H9 (cell line): ENCODE results near the gene GSTK1. TPM values are rescaled to one million over a fixed set of nuclear protein-coding genes. Genes with fewer than 3 reads are reported as not detected.

Source experiments
- DNase-seq: peaks from one replicate; pipeline ENCODE4 v3.0.0-alpha.2; 2017
- H2AFZ ChIP-seq: one replicate; pipeline ENCODE4 v1.6.1; 2013; ENCODE audit warnings: mild to moderate bottlenecking, low read length, control low read depth, moderate library complexity
- H2AK5ac ChIP-seq: 2 replicates; pipeline ENCODE4 v1.6.1; 2013; ENCODE audit warnings: low read length, control low read depth, mixed read lengths; ENCODE audit not compliant: insufficient read length
- H2BK120ac ChIP-seq: one replicate; pipeline ENCODE4 v1.6.1; 2013; ENCODE audit warnings: low read depth, mild to moderate bottlenecking, low read length, control low read depth, inconsistent platforms; ENCODE audit not compliant: poor library complexity, severe bottlenecking
- H2BK12ac ChIP-seq: 2 replicates; pipeline ENCODE4 v1.6.1; 2013; ENCODE audit warnings: low read length, control low read depth, mixed read lengths, low read depth; ENCODE audit not compliant: insufficient read length
- H2BK15ac ChIP-seq: 2 replicates; pipeline ENCODE4 v1.6.1; 2013; ENCODE audit warnings: low read depth, low read length, control low read depth
- H2BK20ac ChIP-seq: one replicate; pipeline ENCODE4 v1.6.1; 2013; ENCODE audit warnings: low read depth, mild to moderate bottlenecking, low read length, control low read depth, inconsistent platforms; ENCODE audit not compliant: poor library complexity, severe bottlenecking
- H2BK5ac ChIP-seq: 2 replicates; pipeline ENCODE4 v1.6.1; 2013; ENCODE audit warnings: low read length, control low read depth, mixed read lengths; ENCODE audit not compliant: insufficient read length
- H3K14ac ChIP-seq: 2 replicates; pipeline ENCODE4 v1.6.1; 2013; ENCODE audit warnings: low read length, control low read depth; ENCODE audit not compliant: insufficient read depth
- H3K18ac ChIP-seq: 2 replicates; pipeline ENCODE4 v1.6.1; 2013; ENCODE audit warnings: low read depth, mild to moderate bottlenecking, mixed read lengths, low read length, control low read depth; ENCODE audit not compliant: insufficient read length
- H3K23ac ChIP-seq: 2 replicates; pipeline ENCODE4 v1.6.1; 2013; ENCODE audit warnings: low read length, control low read depth, mixed read lengths, low read depth; ENCODE audit not compliant: insufficient read length
- H3K23me2 ChIP-seq: 2 replicates; pipeline ENCODE4 v1.6.1; 2013; ENCODE audit warnings: low read depth, mild to moderate bottlenecking, mixed read lengths, low read length, control low read depth; ENCODE audit not compliant: insufficient read length, poor library complexity, severe bottlenecking
- H3K27ac ChIP-seq: 2 replicates; pipeline ENCODE4 v1.5.1; 2013; ENCODE audit warnings: low read length, control low read depth, mixed read lengths, low read depth; ENCODE audit not compliant: insufficient read length
- H3K27me3 ChIP-seq: 2 replicates; pipeline ENCODE4 v1.6.1; 2013; ENCODE audit warnings: low read length, control low read depth, inconsistent platforms; ENCODE audit not compliant: insufficient read depth
- H3K4ac ChIP-seq: 2 replicates; pipeline ENCODE4 v1.6.1; 2013; ENCODE audit warnings: low read depth, mild to moderate bottlenecking, control low read depth, inconsistent platforms, low read length, moderate library complexity
- H3K4me1 ChIP-seq: 2 replicates; pipeline ENCODE4 v1.6.1; 2013; ENCODE audit warnings: low read length, control low read depth, inconsistent platforms; ENCODE audit not compliant: insufficient read depth
- H3K4me2 ChIP-seq: 2 replicates; pipeline ENCODE4 v1.6.1; 2013; ENCODE audit warnings: low read length, control low read depth, mixed read lengths; ENCODE audit not compliant: insufficient read length, insufficient read depth
- H3K56ac ChIP-seq: 2 replicates; pipeline ENCODE4 v1.6.1; 2013; ENCODE audit warnings: low read depth, mild to moderate bottlenecking, mixed read lengths, low read length, control low read depth; ENCODE audit not compliant: insufficient read length
- H3K79me1 ChIP-seq: 2 replicates; pipeline ENCODE4 v1.6.1; 2013; ENCODE audit warnings: low read depth, mild to moderate bottlenecking, moderate library complexity, low read length, control low read depth, inconsistent platforms; ENCODE audit not compliant: insufficient read depth, poor library complexity, severe bottlenecking
- H3K79me2 ChIP-seq: 2 replicates; pipeline ENCODE4 v1.6.1; 2013; ENCODE audit warnings: low read length, control low read depth, inconsistent platforms; ENCODE audit not compliant: insufficient read depth
- H3K9ac ChIP-seq: 2 replicates; pipeline ENCODE4 v1.6.1; 2013; ENCODE audit warnings: low read length, control low read depth, mixed read lengths; ENCODE audit not compliant: insufficient read length; ENCODE audit errors: extremely low read depth
- H3K9me3 ChIP-seq: one replicate; pipeline ENCODE4 v1.6.1; 2013; ENCODE audit warnings: low read depth, low read length, inconsistent platforms; ENCODE audit not compliant: control insufficient read depth
- H3T11ph ChIP-seq: one replicate; pipeline ENCODE4 v1.6.1; 2013; ENCODE audit warnings: mild to moderate bottlenecking, low read length, control low read depth, inconsistent platforms
- H4K20me1 ChIP-seq: one replicate; pipeline ENCODE4 v1.6.1; 2013; ENCODE audit not compliant: control insufficient read depth, insufficient read length, insufficient read depth
- H4K5ac ChIP-seq: 2 replicates; pipeline ENCODE4 v1.6.1; 2013; ENCODE audit warnings: low read depth, mild to moderate bottlenecking, mixed read lengths, low read length, control low read depth; ENCODE audit not compliant: insufficient read length
- H4K8ac ChIP-seq: replicated peaks from 2 replicates; pipeline ENCODE4 v1.6.1; 2013; ENCODE audit warnings: low read length, control low read depth, mixed read lengths, low read depth; ENCODE audit not compliant: insufficient read length
- H4K91ac ChIP-seq: 2 replicates; pipeline ENCODE4 v1.6.1; 2013; ENCODE audit warnings: low read depth, mild to moderate bottlenecking, moderate library complexity, mixed read lengths, low read length, control low read depth; ENCODE audit not compliant: insufficient read length
- H3K27ac Mint-ChIP-seq, 3 experiments: 2 replicates in 2 of 3; 3 replicates in 1 of 3; pipeline ENCODE4 v1.8.0; 2020 to 2021; ENCODE audit warnings: mixed read lengths in 3 of 3, mild to moderate bottlenecking in 1 of 3, moderate library complexity in 1 of 3
- H3K27me3 Mint-ChIP-seq: 2 replicates; pipeline ENCODE4 v1.8.0; 2021; ENCODE audit warnings: low read depth, mild to moderate bottlenecking, moderate library complexity, mixed read lengths
- H3K36me3 Mint-ChIP-seq, 3 experiments: 2 replicates in 2 of 3; 3 replicates in 1 of 3; pipeline ENCODE4 v1.8.0; 2020 to 2021; ENCODE audit warnings: low read depth in 3 of 3, mixed read lengths in 3 of 3; ENCODE audit not compliant: insufficient read depth in 1 of 3
- H3K4me1 Mint-ChIP-seq, 2 experiments: 2 replicates each; pipeline ENCODE4 v1.8.0; 2020; ENCODE audit warnings: mixed read lengths in 2 of 2
- H3K4me3 Mint-ChIP-seq, 2 experiments: 2 replicates in 1 of 2; 3 replicates in 1 of 2; pipeline ENCODE4 v1.8.0; 2020 to 2021; ENCODE audit warnings: mild to moderate bottlenecking in 2 of 2, mixed read lengths in 2 of 2, moderate library complexity in 1 of 2
- H3K9me3 Mint-ChIP-seq, 2 experiments: 2 replicates in 1 of 2; 3 replicates in 1 of 2; pipeline ENCODE4 v1.8.0; 2020; ENCODE audit warnings: mild to moderate bottlenecking in 2 of 2, mixed read lengths in 2 of 2, moderate library complexity in 1 of 2
- CTCF ChIP-seq: fragments of 200-600 bp; sonication (generic); conservative IDR thresholded peaks from 3 replicates; pipeline ENCODE4 v1.8.0; 2021; ENCODE audit warnings: antibody characterized with exemption, mild to moderate bottlenecking
- WGBS: extraction: QIAGEN DNeasy Blood & Tissue Kit; methylation state at CpG from one replicate; pipeline ENCODE4 v1.1.7; 2013; ENCODE audit warnings: missing lambda C conversion rate, low lambda C conversion rate, mixed read lengths; ENCODE audit not compliant: insufficient read length; ENCODE audit errors: extremely low coverage; 5-methylcytosine and 5-hydroxymethylcytosine counted together
- total RNA-seq: library from RNA; stranded (reverse); gene quantifications from 2 replicates; pipeline ENCODE4 v1.2.1, GENCODE V29; 2021

Gene GSTK1
- total RNA-seq, 1 experiment from 2014 or later: 36.1 TPM

- Histone ChIP-seq H3K18ac (no peak overlapping the region), H3K4me2 (no peak overlapping the region), H3K56ac (no peak overlapping the region), H2BK5ac (no peak overlapping the region), H2BK120ac (no peak overlapping the region), H3K23me2 (no peaks in the 10 kb centered on the region), H4K91ac (no peak overlapping the region), H3K9me3 (no peaks in the 10 kb centered on the region), H3K9ac (no peak overlapping the region), H4K8ac (no peak overlapping the region), H2BK20ac (no peak overlapping the region), H2AFZ (no peak overlapping the region), H3K14ac (no peak overlapping the region), H3K4ac (no peak overlapping the region), H3K79me2 (no peaks in the 10 kb centered on the region), H3T11ph (no peak overlapping the region), H2BK15ac (no peak overlapping the region), H4K5ac (no peak overlapping the region), H3K79me1 (no peaks in the 10 kb centered on the region), H3K4me1 (no peaks in the 10 kb centered on the region), H3K23ac (no peak overlapping the region), H3K27ac (no peak overlapping the region), H2BK12ac (no peak overlapping the region), H2AK5ac (no peak overlapping the region), H4K20me1 (no peaks in the 10 kb centered on the region), H3K27me3 (no peaks in the 10 kb centered on the region)
- H3K27ac Mint-ChIP-seq: no peak overlapping the region
- H3K4me3 Mint-ChIP-seq: no peak overlapping the region
- H3K36me3 Mint-ChIP-seq: no peaks in the 10 kb centered on the region
- H3K27me3 Mint-ChIP-seq: peaks cover 5% of the 10 kb centered on the region
- no peaks in the 10 kb centered on the region for H3K4me1 Mint-ChIP-seq
- WGBS: no CpG with 5 or more reads among the region's 2 CpGs
- TF ChIP-seq CTCF: no peak
- DNase-seq: no peak
- H3K9me3 Mint-ChIP-seq: no peaks in the 10 kb centered on the region
These were observed 14.4 kb upstream of the GSTK1 start for GRCh38 chr7:143248761-143249354.
